Right atrium auricular region (tissue), 2 donors: ENCODE measurements around the gene FAM90A26. TPM values are rescaled to one million over a fixed set of nuclear protein-coding genes. Genes with fewer than 3 reads are reported as not detected.
"Not testable (repeated sequence)": the region's sequence is repeated elsewhere in the genome, so short reads cannot be mapped to it uniquely, and the experiment has no call there.

Experiments
- DNase-seq: peaks from one replicate; pipeline ENCODE4 v3.0.0-alpha.2; 2019; ENCODE audit warnings: low spot score
- H3K27ac ChIP-seq, 2 donors: fragments of 200-600 bp; sonication (generic); 1 replicate in 1 of 2; 2 replicates in 1 of 2; pipeline ENCODE4 v1.5.1; 2016 to 2019
- H3K27me3 ChIP-seq, 2 donors: fragments of 200-600 bp; sonication (generic); one replicate each; pipeline versions ENCODE4 v1.5.1 to v1.6.0; 2017 to 2019
- H3K36me3 ChIP-seq: fragments of 200-600 bp; sonication (generic); one replicate; pipeline ENCODE4 v1.5.1; 2016
- H3K4me1 ChIP-seq, 2 donors: fragments of 200-600 bp; sonication (generic); one replicate each; pipeline versions ENCODE4 v1.5.1 to v1.6.0; 2017 to 2019
- H3K4me3 ChIP-seq, 2 donors: fragments of 200-600 bp; sonication (generic); 1 replicate in 1 of 2; 2 replicates in 1 of 2; pipeline ENCODE4 v1.5.1; 2017 to 2019; ENCODE audit warnings: mild to moderate bottlenecking in 1 of 2, moderate library complexity in 1 of 2
- H3K9me3 ChIP-seq, 2 donors: fragments of 200-600 bp; sonication (generic); one replicate each; pipeline ENCODE4 v1.5.1; 2019
- total RNA-seq, 2 donors: library from RNA; depleted of rRNA; stranded (reverse); fragments of >200 nt; gene quantifications; one replicate each; pipeline ENCODE4 v1.1.0, GENCODE V29; 2016

FAM90A26 gene
- total RNA-seq, 2 donors from 2014 or later, result not detected

GRCh38 chr4:9160046-9160445 lies 10.2 kb upstream of the FAM90A26 start:
- H3K4me3 ChIP-seq, DNase-seq, H3K27me3 ChIP-seq, H3K4me1 ChIP-seq, H3K9me3 ChIP-seq, H3K36me3 ChIP-seq, H3K27ac ChIP-seq: not testable (repeated sequence)

- H3K4me3 ChIP-seq, H3K27me3 ChIP-seq, H3K4me1 ChIP-seq, H3K9me3 ChIP-seq, H3K36me3 ChIP-seq, DNase-seq, H3K27ac ChIP-seq: not testable (repeated sequence)
Observed at GRCh38 chr4:9165990-9166389, 4.2 kb upstream of the FAM90A26 start.

- H3K4me1 ChIP-seq, H3K9me3 ChIP-seq, DNase-seq, H3K27ac ChIP-seq, H3K36me3 ChIP-seq, H3K4me3 ChIP-seq, H3K27me3 ChIP-seq: not testable (repeated sequence)
Observed at GRCh38 chr4:9210357-9210756, 40.1 kb downstream of the FAM90A26 start, which contains the start of gene USP17L10. Gene USP17L10 (plus strand): TSS chr4:9210657. CDS start chr4:9210657, 0 bp downstream.

GRCh38 chr4:9214701-9215100 lies 44.5 kb downstream of the FAM90A26 start:
- not testable (repeated sequence) for H3K4me1 ChIP-seq, H3K9me3 ChIP-seq, H3K27me3 ChIP-seq, H3K27ac ChIP-seq, H3K36me3 ChIP-seq, H3K4me3 ChIP-seq
- DNase-seq, result peak; percentile 52

DNA sequence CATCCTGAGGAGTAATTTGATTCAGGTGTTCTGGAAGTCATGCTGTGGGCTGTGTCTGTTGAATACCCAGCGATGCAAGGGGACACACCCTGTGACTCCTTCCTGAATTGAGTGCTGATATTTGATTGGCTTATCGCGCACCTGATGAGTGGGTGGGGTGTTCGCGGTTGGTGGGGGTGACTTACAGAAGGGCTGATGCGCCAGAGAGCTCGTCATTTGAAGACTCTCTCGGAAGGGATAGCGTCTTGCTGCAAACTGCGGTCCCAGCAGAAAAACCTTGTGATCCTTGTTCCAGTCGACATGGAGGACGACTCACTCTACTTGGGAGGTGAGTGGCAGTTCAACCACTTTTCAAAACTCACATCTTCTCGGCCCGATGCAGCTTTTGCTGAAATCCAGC lies 44.9 kb downstream of the FAM90A26 start, which contains the start of gene USP17L11:
USP17L11 (plus strand) TSS at position 301 of the 400 bp plus-strand sequence; CDS start at position 301, 0 bp downstream.
- H3K4me3 ChIP-seq, H3K4me1 ChIP-seq: not testable (repeated sequence)

DNA sequence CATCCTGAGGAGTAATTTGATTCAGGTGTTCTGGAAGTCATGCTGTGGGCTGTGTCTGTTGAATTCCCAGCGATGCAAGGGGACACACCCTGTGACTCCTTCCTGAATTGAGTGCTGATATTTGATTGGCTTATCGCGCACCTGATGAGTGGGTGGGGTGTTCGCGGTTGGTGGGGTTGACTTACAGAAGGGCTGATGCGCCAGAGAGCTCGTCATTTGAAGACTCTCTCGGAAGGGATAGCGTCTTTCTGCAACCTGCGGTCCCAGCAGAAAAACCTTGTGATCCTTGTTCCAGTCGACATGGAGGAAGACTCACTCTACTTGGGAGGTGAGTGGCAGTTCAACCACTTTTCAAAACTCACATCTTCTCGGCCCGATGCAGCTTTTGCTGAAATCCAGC lies 49.6 kb downstream of the FAM90A26 start, which contains the start of gene USP17L12:
USP17L12 (plus strand) TSS at position 301 of the 400 bp plus-strand sequence; CDS start at position 301, 0 bp downstream.
- DNase-seq, H3K9me3 ChIP-seq, H3K27ac ChIP-seq, H3K27me3 ChIP-seq, H3K36me3 ChIP-seq, H3K4me3 ChIP-seq, H3K4me1 ChIP-seq: not testable (repeated sequence)

More for the DNA sequence above, 44.9 kb downstream of the FAM90A26 start, which contains the start of gene USP17L11:
- H3K9me3 ChIP-seq, H3K27me3 ChIP-seq, H3K27ac ChIP-seq, DNase-seq, H3K36me3 ChIP-seq: not testable (repeated sequence)

- H3K36me3 ChIP-seq, DNase-seq, H3K4me1 ChIP-seq, H3K27me3 ChIP-seq, H3K27ac ChIP-seq, H3K4me3 ChIP-seq, H3K9me3 ChIP-seq: not testable (repeated sequence)
Observed at GRCh38 chr4:9224596-9224995, 54.4 kb downstream of the FAM90A26 start, which contains the start of gene USP17L13. Gene USP17L13 (plus strand): TSS chr4:9224896. CDS start chr4:9224896, 0 bp downstream.

Other genes starting within 250 kb of the FAM90A26 start
- not detected for gene USP17L10, start 40.2 kb downstream of the FAM90A26 start, total RNA-seq
- gene USP17L11, start 45.0 kb downstream of the FAM90A26 start, total RNA-seq, result not detected
- gene USP17L12, start 49.7 kb downstream of the FAM90A26 start, total RNA-seq, result not detected
- not detected for gene USP17L13, start 54.5 kb downstream of the FAM90A26 start, total RNA-seq
- not detected for gene USP17L15, start 64.0 kb downstream of the FAM90A26 start, total RNA-seq
- gene USP17L17, start 73.5 kb downstream of the FAM90A26 start, total RNA-seq, result not detected
- not detected for gene USP17L18, start 78.2 kb downstream of the FAM90A26 start, total RNA-seq
- gene USP17L19, start 83.0 kb downstream of the FAM90A26 start, total RNA-seq, result not detected
- not detected for gene USP17L20, start 87.7 kb downstream of the FAM90A26 start, total RNA-seq
- not detected for gene USP17L21, start 92.5 kb downstream of the FAM90A26 start, total RNA-seq
- not detected for gene USP17L22, start 97.2 kb downstream of the FAM90A26 start, total RNA-seq
- gene USP17L24, start 154.8 kb downstream of the FAM90A26 start, total RNA-seq, result not detected
- gene USP17L25, start 159.5 kb downstream of the FAM90A26 start, total RNA-seq, result not detected
- not detected for gene USP17L26, start 164.2 kb downstream of the FAM90A26 start, total RNA-seq
- gene USP17L5, start 169.0 kb downstream of the FAM90A26 start, total RNA-seq, result not detected
- not detected for gene USP17L27, start 173.7 kb downstream of the FAM90A26 start, total RNA-seq
- gene USP17L28, start 178.5 kb downstream of the FAM90A26 start, total RNA-seq, result not detected
- not detected for gene USP17L29, start 183.2 kb downstream of the FAM90A26 start, total RNA-seq
- gene USP17L30, start 192.7 kb downstream of the FAM90A26 start, total RNA-seq, result not detected